Type B pancreatic cell (in vitro differentiated cells): ENCODE measurements around the gene SNED1. TPM values are rescaled to one million over a fixed set of nuclear protein-coding genes. Genes with fewer than 3 reads are reported as not detected.

ENCODE experiments used
- DNase-seq: peaks from one replicate; pipeline ENCODE4 v3.0.0; 2021; ENCODE audit warnings: mixed read lengths; ENCODE audit not compliant: unreplicated experiment; ENCODE audit errors: extremely low spot score
- H3K27ac Mint-ChIP-seq: 2 replicates; pipeline ENCODE4 v1.8.0; 2021; ENCODE audit warnings: mild to moderate bottlenecking, mixed read lengths
- H3K27me3 Mint-ChIP-seq: 2 replicates; pipeline ENCODE4 v1.8.0; 2021; ENCODE audit warnings: mixed read lengths
- H3K36me3 Mint-ChIP-seq: 2 replicates; pipeline ENCODE4 v1.8.0; 2021; ENCODE audit warnings: mixed read lengths
- H3K4me1 Mint-ChIP-seq: one replicate; pipeline ENCODE4 v1.8.0; 2021; ENCODE audit warnings: mixed read lengths; ENCODE audit not compliant: unreplicated experiment
- H3K4me3 Mint-ChIP-seq: 2 replicates; pipeline ENCODE4 v1.8.0; 2021; ENCODE audit warnings: mild to moderate bottlenecking, mixed read lengths
- H3K9me3 Mint-ChIP-seq: 2 replicates; pipeline ENCODE4 v1.8.0; 2021; ENCODE audit warnings: mixed read lengths
- total RNA-seq: library from RNA; stranded (reverse); gene quantifications from 2 replicates; pipeline ENCODE4 v1.2.1, GENCODE V29; 2021; ENCODE audit warnings: low replicate concordance
- TF ChIP-seq, protein P1 (sequence below): fragments of 200-600 bp; sonication (generic); conservative IDR thresholded peaks from 2 replicates; pipeline ENCODE4 v1.5.0; 2021; ENCODE audit warnings: antibody characterized with exemption, mild to moderate bottlenecking

The SNED1 gene
- total RNA-seq, 1 donor from 2014 or later = 140 TPM

DNA sequence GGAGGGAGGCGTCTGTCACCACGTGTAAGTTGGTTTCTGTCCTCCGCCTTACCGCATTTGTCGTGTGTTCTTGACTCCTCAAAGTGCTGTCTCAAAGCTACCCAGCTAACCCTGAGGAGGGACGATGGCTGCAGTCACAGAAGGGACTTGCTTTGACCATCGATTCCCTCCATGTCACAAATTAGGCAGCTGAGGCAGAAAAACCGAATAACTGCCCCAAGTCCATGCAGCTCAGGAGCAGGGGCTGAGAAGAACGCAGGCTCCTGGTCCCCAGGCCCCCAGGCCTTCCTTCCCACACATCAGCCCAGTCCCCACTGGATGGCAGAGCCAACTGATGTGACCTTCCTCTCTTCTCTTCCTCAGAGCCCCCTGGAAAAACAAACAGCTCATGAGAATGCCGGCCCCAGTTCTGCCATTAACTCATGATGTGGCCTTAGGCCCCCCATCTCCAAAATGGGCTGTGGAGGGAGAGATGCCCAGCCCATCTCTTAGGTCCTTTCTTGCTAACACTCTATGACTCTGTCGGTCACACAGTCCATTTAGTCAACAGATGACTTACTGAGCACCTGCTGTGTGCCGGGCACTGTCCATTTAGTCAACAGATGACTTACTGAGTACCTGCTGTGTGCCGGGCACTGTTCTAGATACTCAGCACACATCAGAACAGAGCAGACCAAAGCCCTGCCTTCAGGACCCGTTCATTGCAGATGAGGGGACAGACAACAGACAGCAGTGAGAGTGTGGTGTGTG, 84.1 kb downstream of the SNED1 start:
- Mint-ChIP-seq H3K36me3 (peaks cover 17% of the 10 kb centered on the region), H3K27ac (peak overlapping the region; percentile 11)
- TF ChIP-seq, protein P1, sequence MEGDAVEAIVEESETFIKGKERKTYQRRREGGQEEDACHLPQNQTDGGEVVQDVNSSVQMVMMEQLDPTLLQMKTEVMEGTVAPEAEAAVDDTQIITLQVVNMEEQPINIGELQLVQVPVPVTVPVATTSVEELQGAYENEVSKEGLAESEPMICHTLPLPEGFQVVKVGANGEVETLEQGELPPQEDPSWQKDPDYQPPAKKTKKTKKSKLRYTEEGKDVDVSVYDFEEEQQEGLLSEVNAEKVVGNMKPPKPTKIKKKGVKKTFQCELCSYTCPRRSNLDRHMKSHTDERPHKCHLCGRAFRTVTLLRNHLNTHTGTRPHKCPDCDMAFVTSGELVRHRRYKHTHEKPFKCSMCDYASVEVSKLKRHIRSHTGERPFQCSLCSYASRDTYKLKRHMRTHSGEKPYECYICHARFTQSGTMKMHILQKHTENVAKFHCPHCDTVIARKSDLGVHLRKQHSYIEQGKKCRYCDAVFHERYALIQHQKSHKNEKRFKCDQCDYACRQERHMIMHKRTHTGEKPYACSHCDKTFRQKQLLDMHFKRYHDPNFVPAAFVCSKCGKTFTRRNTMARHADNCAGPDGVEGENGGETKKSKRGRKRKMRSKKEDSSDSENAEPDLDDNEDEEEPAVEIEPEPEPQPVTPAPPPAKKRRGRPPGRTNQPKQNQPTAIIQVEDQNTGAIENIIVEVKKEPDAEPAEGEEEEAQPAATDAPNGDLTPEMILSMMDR = no peak

GRCh38 chr2:241083091-241083415, 84.6 kb downstream of the SNED1 start:
- DNase-seq = no peak
- peaks cover 20% of the 10 kb centered on the region for H3K36me3 Mint-ChIP-seq
- peaks cover 12% of the 10 kb centered on the region for H3K4me1 Mint-ChIP-seq
- no peaks in the 10 kb centered on the region for H3K27me3 Mint-ChIP-seq
- peaks cover 3% of the 10 kb centered on the region for H3K9me3 Mint-ChIP-seq
- no peak overlapping the region for H3K4me3 Mint-ChIP-seq
- TF ChIP-seq, protein P1 = no peak
- H3K27ac Mint-ChIP-seq = peak overlapping the region; percentile 11

More for the DNA sequence above, 84.1 kb downstream of the SNED1 start:
- Mint-ChIP-seq H3K4me1 (peaks cover 12% of the 10 kb centered on the region), H3K4me3 (no peak overlapping the region), H3K27me3 (no peaks in the 10 kb centered on the region), H3K9me3 (peaks cover 3% of the 10 kb centered on the region)
- DNase-seq = peak; percentile 54

DNA sequence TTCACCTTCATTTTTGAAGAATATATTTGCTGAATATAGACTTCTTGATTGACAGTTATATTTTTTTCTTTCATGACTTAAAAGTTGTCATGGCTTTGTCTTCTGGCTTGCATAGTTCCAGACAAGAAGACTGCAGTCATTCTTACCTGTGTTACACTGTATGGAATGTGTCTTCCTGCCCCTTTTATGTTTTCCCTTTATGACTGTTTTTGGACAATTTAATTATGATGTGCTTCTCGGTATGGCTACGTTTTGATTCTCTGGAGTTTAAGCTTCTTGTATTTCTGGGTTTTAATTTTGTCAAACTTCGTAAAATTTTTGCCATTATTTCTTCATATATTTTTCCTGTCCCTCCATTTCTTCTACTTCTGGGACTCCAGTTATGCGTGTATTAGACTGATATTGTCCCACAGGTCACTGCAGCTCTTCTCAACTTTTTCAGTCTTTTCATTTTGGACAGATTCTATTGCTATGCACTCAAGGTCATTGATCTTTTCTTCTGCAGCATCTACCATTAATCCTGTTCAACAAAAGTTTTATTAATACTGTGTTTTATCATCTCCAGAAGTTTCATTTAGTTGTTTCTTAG, 86.5 kb downstream of the SNED1 start:
- H3K4me1 Mint-ChIP-seq = peaks cover 12% of the 10 kb centered on the region
- DNase-seq = no peak
- peaks cover 29% of the 10 kb centered on the region for H3K36me3 Mint-ChIP-seq
- H3K27ac Mint-ChIP-seq = no peak overlapping the region
- H3K9me3 Mint-ChIP-seq = peaks cover 3% of the 10 kb centered on the region
- TF ChIP-seq, protein P1 = no peak
- H3K27me3 Mint-ChIP-seq = no peaks in the 10 kb centered on the region
- no peak overlapping the region for H3K4me3 Mint-ChIP-seq

DNA sequence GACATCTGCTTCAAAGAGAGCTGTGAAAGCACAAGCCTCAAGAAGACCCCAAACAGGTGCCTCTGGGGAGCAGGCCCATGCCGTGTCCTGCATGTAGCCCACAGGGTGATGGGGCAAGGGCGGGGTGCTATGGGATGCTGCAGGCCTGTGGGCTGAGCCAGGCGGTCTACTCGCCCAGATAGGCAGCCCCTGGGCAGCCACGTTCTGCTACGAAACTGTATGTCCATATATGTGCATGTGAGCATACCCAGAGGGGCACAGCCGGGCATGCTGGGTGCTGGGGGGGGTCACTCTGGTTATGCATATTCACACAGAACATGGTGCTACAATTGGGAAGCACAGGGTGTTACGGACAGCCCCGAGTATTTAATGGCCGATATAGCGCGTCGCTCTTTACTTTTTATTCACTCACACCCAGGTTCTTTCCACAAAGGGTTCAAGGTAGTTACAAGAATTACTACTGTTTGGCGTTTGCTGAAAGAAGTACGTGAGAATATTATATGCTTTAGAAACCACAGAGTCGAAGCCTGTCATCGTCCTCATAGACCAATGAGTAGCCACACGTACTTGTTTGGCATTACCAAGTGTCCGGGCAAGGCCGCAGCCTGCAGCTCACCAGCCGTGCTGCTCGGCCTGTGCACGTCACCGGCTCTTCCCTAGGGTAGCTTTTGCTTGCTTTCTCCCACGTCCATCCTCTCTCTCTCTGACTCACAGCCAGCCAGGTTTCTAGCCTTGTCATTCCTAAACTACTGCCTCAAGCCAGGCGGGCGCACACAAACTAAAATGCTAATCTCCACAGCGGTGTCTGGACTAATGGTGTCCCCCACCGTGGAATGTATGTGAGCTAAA, 89.2 kb downstream of the SNED1 start:
- no peaks in the 10 kb centered on the region for H3K27me3 Mint-ChIP-seq
- no peaks in the 10 kb centered on the region for H3K4me1 Mint-ChIP-seq
- TF ChIP-seq, protein P1 = no peak
- peaks cover 3% of the 10 kb centered on the region for H3K9me3 Mint-ChIP-seq
- H3K36me3 Mint-ChIP-seq = peaks cover 32% of the 10 kb centered on the region
- no peak overlapping the region for H3K4me3 Mint-ChIP-seq
- no peak overlapping the region for H3K27ac Mint-ChIP-seq
- DNase-seq = no peak

DNA sequence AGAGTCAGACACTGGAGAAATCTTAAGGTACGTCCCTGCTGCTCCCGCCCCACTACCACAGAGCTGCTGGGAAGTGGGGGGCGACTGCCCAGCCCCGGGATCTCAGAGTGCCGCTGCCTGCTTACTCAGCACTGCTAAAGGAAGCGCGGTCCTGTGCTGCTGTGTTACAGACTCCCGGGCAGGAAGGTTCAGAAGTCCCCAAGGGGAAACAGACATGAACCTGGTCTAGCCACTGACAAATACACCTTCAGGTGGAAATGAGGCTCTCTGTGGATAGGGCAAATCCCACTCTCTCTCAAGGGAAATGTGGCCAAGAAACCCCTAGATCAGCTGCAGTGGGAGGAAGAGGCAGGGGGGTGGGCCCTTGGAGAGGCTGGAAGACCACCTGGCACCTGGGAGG, 90.0 kb downstream of the SNED1 start:
- DNase-seq = no peak
- TF ChIP-seq, protein P1 = no peak
- Mint-ChIP-seq H3K27ac (no peak overlapping the region), H3K27me3 (no peaks in the 10 kb centered on the region), H3K4me1 (no peaks in the 10 kb centered on the region), H3K36me3 (peaks cover 32% of the 10 kb centered on the region), H3K4me3 (no peak overlapping the region), H3K9me3 (peaks cover 3% of the 10 kb centered on the region)
